Midbrain (tissue), 1 donor: ENCODE data around the gene KIF17.

Source experiments
- DNase-seq: peaks from one replicate; lab custom pipeline; 2025; lab: John Stamatoyannopoulos, UW

Gene KIF17

GRCh38 chr1:20717452-20718342 is at the start of gene KIF17:
Gene KIF17 (minus strand): TSS chr1:20718007. CDS start chr1:20717706, 301 bp downstream.
- peak; percentile 49 for DNase-seq

- DNase-seq = no peak
These were observed 49.5 kb upstream of the KIF17 start for GRCh38 chr1:20767271-20767670.

DNA sequence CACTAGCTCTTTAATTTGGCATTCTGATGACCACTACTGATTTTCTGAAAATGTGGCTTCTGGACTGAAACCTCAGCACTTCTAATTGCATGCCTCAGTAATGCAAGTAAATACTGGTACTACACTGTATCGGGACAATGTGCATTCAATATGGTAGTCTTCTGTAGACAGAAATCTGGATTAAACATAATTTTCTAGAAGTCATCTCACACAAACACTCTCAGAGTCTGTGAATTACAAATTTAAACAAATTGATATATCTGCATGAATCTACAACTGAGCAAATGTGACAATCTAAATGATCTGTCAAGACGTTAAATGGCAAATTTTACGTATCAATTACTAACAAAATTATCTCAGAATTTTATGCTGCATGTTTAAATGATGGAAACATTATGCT is 45.6 kb upstream of the KIF17 start:
- no peak for DNase-seq

- no peak for DNase-seq
These were observed 42.5 kb upstream of the KIF17 start for GRCh38 chr1:20760322-20760721.

DNA sequence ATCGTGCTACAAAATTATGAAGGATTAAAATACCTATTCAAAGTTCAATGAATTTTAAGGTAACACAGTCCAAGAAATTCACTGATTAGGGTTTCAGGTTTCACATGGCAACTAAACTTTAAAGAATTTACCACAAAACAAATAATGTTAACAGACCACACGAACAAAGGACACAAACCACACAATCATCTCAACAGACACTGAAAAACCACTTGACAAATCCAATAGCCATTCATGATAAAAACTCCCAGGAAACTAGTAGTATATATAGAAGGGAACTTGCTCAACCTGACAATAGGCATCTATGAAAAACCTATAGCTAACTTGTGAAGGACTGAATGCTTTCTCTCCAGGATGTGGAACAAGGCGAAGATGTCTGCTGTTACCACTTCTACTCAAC is 35.8 kb upstream of the KIF17 start:
- DNase-seq = no peak

- DNase-seq = no peak
These were observed 33.7 kb upstream of the KIF17 start for GRCh38 chr1:20751462-20751990.

- DNase-seq = no peak
These were observed 24.9 kb upstream of the KIF17 start for GRCh38 chr1:20742671-20743070.

DNA sequence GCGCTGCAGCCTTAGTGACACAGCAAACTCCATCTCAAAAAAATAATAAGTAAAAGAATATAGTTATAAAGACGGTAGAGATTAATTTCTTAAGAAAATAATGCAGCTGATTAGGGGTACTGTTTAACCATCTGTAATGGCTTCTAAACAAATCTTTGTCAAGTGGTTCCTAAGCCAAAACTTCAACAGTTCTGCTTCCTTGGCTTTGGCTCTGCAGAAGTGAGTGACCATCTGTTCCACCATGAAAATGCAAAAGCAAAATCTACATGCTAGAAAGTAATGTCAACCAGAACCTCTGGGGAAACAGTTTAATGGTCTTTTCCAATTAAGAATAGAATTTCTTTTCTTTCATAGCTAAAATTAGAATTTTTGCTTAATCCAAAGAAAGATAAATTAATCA is 23.0 kb upstream of the KIF17 start:
- DNase-seq = no peak

DNA sequence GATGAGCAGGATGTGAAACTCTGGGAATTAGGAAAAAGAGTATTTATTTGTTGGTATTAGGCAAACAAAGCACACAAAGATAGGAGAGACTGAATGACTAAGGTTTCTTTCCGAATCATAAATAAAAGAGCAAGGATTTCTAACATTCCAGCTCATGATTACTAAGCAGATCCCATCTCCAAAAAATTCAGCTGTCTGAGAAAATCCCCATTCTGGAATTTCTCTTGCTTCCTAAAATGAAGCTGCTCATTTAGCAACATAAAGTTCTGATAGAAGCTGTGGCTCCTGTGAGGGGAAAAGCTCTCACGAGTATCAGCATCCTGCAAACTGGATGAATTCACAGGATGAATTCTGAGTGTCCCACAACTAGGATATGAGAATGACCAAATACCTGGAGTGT is 21.4 kb upstream of the KIF17 start:
- no peak for DNase-seq

- DNase-seq = no peak
These were observed 17.8 kb upstream of the KIF17 start for GRCh38 chr1:20735581-20736111.

DNA sequence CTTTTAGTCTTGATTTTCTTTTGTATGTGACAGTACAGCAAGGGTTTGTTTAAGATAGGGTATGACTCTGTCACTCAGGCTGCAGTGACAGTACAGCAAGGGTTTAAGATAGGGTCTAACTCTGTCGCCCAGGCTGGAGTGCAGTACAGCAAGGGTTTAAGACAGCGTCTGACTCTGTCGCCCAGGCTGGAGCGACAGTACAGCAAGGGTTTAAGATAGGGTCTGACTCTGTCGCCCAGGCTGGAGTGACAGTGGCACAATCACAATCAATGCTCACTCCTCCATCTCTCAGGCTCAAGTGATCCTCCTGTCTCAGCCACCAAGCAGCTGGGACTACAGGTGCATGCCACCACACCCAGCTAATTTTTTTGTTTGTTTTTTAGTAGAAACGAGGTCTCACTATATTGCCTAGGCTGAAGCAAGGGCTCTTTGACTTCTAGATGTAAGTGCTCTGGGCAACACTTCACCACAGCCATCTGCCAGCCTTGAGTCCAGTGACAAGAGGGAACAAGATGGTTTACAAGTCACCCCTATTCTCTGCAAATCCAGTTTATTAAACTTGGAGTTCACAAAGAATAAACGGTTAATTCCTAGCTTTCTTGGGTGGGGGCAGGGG is 15.7 kb upstream of the KIF17 start:
- DNase-seq = no peak

DNA sequence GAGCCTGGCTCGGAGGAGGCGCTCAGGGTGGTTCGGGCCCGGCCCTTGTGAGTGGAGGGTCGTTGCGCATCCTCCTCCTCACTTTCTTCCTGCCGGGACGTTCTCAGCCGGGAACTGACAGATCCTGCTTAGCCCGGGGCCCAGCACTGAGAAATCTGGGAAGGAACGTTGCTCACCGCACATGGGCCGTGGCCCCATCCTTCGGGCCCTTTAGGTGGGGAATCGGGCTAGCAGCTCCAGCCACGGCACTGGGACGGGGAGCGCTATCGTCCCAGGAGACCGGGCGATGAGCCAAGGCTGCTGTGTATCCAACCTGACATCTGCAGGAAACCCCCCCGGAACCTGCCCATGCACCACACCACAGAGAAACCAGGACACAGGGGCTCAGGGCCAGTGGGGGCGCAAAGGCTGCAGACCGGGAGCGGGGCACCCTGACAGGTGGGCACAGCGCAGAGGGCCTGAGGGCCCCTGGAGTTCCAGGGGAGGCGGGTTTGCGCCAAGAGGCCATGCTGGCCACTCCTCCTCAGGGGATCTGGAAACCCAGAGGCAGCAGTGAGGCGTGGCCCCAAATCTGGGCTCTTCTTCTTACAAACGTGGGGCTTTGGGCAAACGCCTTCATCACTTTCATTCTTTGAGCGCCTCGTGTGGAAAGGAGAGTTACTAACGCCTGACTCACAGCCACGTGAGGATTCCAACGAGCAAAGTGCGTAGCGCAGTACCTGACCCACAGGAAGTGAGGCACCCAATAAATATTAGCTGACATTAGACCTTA is 15.0 kb upstream of the KIF17 start, which contains the start of gene SH2D5:
TSS of gene SH2D5 (minus strand) at position 116 of the 772 bp plus-strand sequence. CDS start 4,659 bp downstream, outside the sequence.
- DNase-seq = peak; percentile 27

DNA sequence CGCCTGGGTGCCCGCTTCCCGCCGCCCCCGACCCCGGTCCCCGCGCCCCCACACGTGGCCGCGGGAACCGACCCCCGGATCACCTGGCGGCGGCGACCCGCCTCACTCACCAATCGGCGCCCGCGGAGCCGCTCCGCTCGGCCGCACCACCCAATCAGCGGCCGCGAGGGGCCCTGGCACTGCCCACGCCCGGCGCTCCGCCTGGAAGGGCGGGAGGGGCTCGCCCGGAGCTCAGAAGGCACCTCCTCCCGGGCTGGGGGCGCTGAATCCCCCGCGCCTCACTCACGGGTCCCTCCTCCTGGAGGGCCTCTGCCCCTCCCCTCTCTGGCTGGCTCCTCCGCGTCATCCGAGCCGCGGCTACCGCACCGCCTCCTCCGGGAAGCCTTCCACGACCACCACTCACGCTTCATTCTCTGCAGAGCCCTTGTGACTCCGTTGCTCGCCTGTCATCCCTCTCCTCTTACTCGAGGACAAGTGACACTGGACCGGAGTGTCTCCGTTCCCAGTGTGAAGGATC is 14.3 kb upstream of the KIF17 start:
- DNase-seq = peak; percentile 34

DNA sequence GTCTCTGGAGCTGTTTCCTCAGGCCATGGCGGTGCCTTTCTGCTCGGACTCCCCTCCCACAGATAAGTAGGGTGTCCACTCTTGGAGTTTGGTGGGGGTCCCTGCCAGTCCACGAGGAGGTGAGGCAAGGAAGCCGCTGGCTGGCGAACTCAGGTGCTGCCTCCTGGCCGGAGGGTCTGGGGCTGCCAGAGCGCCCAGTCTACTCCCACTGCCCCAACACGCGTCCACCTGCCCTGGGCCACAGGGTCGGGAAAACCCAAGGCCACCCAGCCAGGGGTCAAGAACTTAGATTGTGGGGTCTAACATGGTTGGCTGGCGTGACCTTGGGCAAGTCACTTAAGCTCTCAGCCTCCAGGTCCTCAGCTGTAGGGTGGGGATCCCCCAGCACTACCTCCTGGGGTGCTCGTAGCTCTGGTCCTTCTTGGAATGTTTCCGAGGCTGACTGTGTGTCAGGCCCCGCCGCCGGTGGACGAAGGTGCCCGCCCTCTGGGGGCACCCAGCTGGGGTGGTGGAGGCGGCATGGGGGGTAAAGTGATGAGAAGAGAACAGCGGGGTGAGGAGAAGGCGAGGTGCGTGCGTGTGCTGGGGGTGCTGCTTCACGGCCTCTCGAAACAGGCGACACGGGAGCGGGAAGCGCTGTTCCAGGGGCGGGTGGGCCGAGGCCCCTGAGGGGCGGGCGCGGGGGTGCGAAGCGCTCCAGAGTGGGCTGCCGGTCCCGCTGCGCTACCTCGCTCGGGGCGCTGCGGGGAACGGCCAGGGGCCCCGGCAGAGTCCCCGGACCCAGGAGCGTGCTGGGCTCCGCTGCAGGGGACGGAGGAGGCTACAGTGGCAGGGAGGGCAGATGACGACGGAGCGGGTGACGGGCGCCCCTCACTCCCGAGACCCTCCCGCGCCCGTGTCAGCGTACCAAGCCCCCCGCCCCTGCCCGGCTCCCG is 13.5 kb upstream of the KIF17 start:
- no peak for DNase-seq

- DNase-seq = no peak
These were observed 12.9 kb upstream of the KIF17 start for GRCh38 chr1:20730690-20731056.

DNA sequence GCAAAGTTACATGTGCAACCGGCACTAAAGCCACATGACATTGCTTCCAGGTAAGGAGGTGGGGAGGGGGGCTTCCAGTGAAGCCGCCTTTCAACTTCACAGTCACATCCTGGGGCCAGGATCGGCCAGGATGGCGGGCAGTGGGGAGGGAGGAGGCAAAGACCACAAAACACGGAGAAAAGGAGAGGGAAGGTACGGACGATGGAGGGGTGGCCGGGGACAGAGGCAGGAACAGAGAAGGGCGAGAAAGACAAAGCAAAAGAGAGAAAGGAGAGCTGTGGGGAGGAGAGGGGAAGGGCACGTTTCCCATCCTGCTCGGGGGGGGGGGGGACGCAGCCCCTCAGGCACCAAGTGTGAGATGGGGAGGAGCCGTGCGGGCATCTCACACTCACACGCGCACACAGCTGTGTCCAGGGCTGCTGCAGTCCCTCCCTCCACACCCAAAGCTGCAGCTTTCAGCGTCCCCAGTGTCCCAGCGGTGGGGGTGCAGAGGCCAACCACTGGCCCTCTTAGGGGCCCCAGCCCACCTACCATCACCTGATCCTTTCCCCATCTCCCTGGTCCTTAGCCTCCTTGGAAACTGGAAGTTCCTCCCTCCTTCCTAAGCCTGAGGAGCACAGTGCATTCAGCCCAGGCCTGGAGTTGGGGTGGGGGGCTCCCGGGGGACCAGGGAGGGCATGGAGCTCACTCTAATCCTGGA is 12.3 kb upstream of the KIF17 start:
- DNase-seq = no peak

DNA sequence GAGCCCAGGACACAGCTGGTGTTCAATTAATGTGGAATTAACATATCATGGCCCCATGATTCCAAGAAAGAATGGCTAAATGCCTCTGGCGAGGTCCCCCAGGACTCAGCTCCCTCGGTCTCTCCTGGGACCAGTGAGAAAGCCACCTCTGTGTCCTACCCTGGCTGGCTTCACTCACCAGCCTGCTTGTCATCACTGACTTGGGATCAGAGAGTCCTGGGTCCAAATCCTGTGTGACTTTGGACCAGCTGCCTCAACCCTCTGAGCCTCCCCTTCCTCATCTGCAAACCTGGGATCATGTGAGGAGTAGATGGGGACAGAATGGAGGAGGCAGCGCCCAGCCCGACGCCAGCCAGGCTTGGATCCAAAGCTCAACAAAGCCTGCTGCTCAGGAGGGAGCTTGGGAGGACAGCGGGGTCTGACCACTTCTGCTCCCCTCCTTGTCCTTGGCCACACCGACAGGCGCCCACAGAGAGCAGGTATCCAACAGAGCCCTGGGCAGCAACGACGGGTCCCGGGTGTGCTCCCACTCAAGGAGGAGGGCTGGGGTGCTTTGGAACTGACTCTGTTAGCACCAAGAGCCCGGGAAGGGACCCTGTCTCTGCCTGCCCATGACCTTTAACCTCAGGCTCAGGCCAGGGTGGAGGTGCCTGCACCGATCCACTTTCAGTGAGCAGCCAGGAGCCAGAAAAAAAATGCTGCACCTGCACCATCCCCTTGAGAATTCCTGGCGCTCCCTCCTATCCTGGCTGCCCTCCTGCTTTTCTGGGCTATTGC is 11.5 kb upstream of the KIF17 start:
- DNase-seq = no peak

DNA sequence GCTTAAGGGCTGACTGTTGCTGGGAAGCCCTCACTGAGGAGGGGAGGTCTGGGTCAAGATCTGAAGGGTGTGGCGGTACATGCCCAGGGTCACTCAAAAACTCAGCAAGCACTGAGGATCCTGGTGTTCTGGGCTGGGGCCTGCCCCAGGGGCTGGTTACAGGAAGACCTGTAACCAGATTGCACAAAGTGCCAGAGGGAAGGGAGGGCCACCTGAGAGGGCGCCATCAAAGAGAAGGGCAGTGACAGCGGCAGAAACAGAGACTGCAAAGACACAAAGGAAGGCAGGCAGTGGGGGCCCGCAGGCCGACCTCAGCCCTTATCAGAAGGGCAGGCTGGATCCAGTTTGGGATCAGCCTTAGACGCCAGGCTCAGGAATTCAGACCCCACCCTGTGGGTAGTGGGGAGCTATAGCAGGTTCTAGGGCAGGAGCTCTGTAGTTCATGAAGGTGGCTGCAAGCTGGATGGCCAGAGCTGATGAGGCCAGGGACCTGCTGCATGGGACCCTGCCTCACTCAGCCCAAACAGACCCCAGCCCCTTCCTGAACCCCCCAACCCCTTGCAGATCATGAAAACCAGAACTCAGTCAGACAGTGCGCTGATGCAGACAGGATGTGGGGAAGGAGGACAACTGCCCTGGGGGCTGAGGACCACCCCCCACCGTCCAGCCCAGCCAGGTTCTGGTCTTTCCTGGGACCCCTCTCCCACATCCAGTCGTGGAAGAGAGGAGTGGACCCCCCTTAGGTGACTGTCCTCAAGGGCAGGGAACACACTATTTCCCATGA is 10.8 kb upstream of the KIF17 start:
- no peak for DNase-seq
